Gastrocnemius medialis (tissue), 4 donors: ENCODE data around the gene NDUFAF4.

Source experiments
- CTCF ChIP-seq, 5 experiments: fragments of 450-650 bp in 3 of 5; fragments of 200-600 bp in 2 of 5; sonication (generic) in 2 of 5; IDR thresholded peaks in 4 of 5; conservative IDR thresholded peaks in 1 of 5; 1 replicate in 4 of 5; 2 replicates in 1 of 5; pipeline ENCODE4 v1.5.1; 2016 to 2019; ENCODE audit warnings: antibody characterized with exemption in 5 of 5, mild to moderate bottlenecking in 3 of 5, moderate library complexity in 3 of 5
- POLR2A ChIP-seq, 2 donors: fragments of 450-650 bp; IDR thresholded peaks; one replicate each; pipeline ENCODE4 v1.6.1; 2017; ENCODE audit warnings: antibody characterized with exemption in 2 of 2, mild to moderate bottlenecking in 2 of 2, moderate library complexity in 2 of 2

GRCh38 chr6:96878143-96878542 lies 19.5 kb downstream of the NDUFAF4 start:
- TF ChIP-seq CTCF (IDR thresholded peaks at IDR 0.05 in 4 of 5, conservative IDR thresholded peaks at IDR 0.05 in 1 of 5) (no peak), POLR2A (IDR thresholded peaks at IDR 0.05) (no peak)
